Measurements from ENCODE around the gene PDE4B. TPM values are rescaled to one million over a fixed set of nuclear protein-coding genes. Genes with fewer than 3 reads are reported as not detected.
"Not testable (repeated sequence)": the region's sequence is repeated elsewhere in the genome, so short reads cannot be mapped to it uniquely, and the experiment has no call there.

The PDE4B gene
- total RNA-seq, 4 donors from 2014 or later, result 0.08 to 6.7 (median 3.4) TPM

DNA sequence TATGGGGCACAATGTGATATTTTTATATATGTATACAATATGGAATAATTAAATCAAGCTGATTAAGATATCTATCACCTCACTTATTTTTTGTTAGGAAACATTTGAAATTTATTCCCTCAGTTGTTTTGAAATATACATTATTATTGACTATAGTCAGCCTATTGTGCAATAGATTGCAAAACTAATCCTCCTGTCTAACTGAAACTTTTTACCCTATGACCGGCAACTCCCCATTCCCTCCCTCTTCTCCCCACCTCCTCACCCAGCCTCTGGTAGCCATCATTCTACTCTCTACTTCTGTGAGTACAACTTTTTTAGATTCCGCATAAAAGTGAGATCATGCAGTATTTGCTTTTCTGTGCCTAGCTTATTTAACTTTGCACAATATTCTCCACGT is 623.6 kb downstream of the PDE4B start:
- no peak for DNase-seq
- H3K9me3 ChIP-seq, result peaks cover 0 to 20% (median 17%) of the 10 kb centered on the region in 3 donors
- WGBS, 2 donors, result 67 to 78% methylated on average over 3 of the region's 3 CpGs
- H3K27ac ChIP-seq, result no peak overlapping the region
- no peak overlapping the region for H3K4me3 ChIP-seq
- no peaks in the 10 kb centered on the region for H3K27me3 ChIP-seq
- peaks cover 0 to 5% (median 3%) of the 10 kb centered on the region in 3 donors for H3K4me1 ChIP-seq
- no peak for TF ChIP-seq POLR2A (IDR thresholded peaks at IDR 0.05)
- TF ChIP-seq, protein P1, sequence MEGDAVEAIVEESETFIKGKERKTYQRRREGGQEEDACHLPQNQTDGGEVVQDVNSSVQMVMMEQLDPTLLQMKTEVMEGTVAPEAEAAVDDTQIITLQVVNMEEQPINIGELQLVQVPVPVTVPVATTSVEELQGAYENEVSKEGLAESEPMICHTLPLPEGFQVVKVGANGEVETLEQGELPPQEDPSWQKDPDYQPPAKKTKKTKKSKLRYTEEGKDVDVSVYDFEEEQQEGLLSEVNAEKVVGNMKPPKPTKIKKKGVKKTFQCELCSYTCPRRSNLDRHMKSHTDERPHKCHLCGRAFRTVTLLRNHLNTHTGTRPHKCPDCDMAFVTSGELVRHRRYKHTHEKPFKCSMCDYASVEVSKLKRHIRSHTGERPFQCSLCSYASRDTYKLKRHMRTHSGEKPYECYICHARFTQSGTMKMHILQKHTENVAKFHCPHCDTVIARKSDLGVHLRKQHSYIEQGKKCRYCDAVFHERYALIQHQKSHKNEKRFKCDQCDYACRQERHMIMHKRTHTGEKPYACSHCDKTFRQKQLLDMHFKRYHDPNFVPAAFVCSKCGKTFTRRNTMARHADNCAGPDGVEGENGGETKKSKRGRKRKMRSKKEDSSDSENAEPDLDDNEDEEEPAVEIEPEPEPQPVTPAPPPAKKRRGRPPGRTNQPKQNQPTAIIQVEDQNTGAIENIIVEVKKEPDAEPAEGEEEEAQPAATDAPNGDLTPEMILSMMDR (IDR thresholded peaks at IDR 0.05), result no peak
- intact Hi-C loops (cut with DNase I), result no loop called here
- H3K36me3 ChIP-seq, result no peaks in the 10 kb centered on the region

- peaks cover 0 to 20% (median 17%) of the 10 kb centered on the region in 3 donors for H3K9me3 ChIP-seq
- 91 to 100% methylated on average over 1 of the region's 1 CpG for WGBS, 2 donors
- intact Hi-C loops (cut with DNase I), result no loop called here
- H3K4me3 ChIP-seq, result no peak overlapping the region
- H3K27ac ChIP-seq, result no peak overlapping the region
- no peaks in the 10 kb centered on the region for H3K27me3 ChIP-seq
- H3K4me1 ChIP-seq, result peaks cover 0 to 5% (median 3%) of the 10 kb centered on the region in 3 donors
- TF ChIP-seq, protein P1 (IDR thresholded peaks at IDR 0.05), result no peak
- no peak for TF ChIP-seq POLR2A (IDR thresholded peaks at IDR 0.05)
- no peaks in the 10 kb centered on the region for H3K36me3 ChIP-seq
- no peak for DNase-seq
Measured at GRCh38 chr1:66418021-66418420, 625.3 kb downstream of the PDE4B start.

DNA sequence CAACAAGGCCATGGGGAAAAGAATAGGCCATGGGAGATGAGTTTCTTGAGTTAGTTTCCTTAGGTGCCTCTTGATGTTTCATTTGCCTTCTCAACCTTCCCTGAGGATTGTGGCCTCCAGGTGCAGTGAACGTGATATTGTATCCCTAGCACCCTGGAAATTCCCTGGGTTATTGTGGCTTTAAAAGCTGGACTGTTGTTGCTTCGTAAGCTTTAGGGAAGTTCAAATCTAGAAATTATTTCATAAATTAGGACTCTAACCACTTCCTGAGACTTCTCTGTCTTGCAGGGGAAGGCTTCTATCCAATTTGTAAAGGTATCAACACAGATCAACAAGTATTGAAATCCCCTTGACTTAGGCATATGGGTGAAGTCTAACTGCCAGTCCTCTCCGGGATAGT is 627.5 kb downstream of the PDE4B start:
- H3K4me1 ChIP-seq; H3K27me3 ChIP-seq; DNase-seq; H3K36me3 ChIP-seq; intact Hi-C loops (cut with DNase I); H3K27ac ChIP-seq; H3K4me3 ChIP-seq: not testable (repeated sequence)
- H3K9me3 ChIP-seq, result peaks cover 0 to 20% (median 17%) of the 10 kb centered on the region in 3 donors
- WGBS, 2 donors, result 68 to 81% methylated on average over 3 of the region's 3 CpGs

GRCh38 chr1:66420906-66421305 is 628.2 kb downstream of the PDE4B start:
- H3K27me3 ChIP-seq; H3K4me3 ChIP-seq; H3K4me1 ChIP-seq; H3K36me3 ChIP-seq; intact Hi-C loops (cut with DNase I); H3K27ac ChIP-seq; DNase-seq: not testable (repeated sequence)
- WGBS, 2 donors, result 88 to 94% methylated on average over 2 of the region's 2 CpGs
- peaks cover 0 to 20% (median 17%) of the 10 kb centered on the region in 3 donors for H3K9me3 ChIP-seq

GRCh38 chr1:66422804-66423203 is 630.1 kb downstream of the PDE4B start:
- TF ChIP-seq POLR2A (IDR thresholded peaks at IDR 0.05), result no peak
- TF ChIP-seq, protein P1 (IDR thresholded peaks at IDR 0.05), result no peak
- no peak for DNase-seq
- H3K9me3 ChIP-seq, result peaks cover 0 to 7% (median 6%) of the 10 kb centered on the region in 3 donors
- H3K36me3 ChIP-seq, result no peaks in the 10 kb centered on the region
- no peaks in the 10 kb centered on the region for H3K4me1 ChIP-seq
- H3K27ac ChIP-seq, result no peak overlapping the region
- H3K4me3 ChIP-seq, result no peak overlapping the region
- peaks cover 0 to 11% (median 0%) of the 10 kb centered on the region in 4 donors for H3K27me3 ChIP-seq
- intact Hi-C loops (cut with DNase I), result no loop called here
- 66 to 100% methylated on average over 2 to 4 of the region's 4 CpGs for WGBS, 2 donors

Small RNAs within 50 kb of the gene (small RNA-seq; reads per million reads assigned to genes)
- gene RN7SL854P (0 reads per million in 4 donors), gene RNU4-88P (0 reads per million in 4 donors)

Data from esophagus squamous epithelium (tissue), 5 donors.